GM19324 (cell line): ENCODE measurements around the gene C9orf50.
"Not testable (repeated sequence)": the region's sequence is repeated elsewhere in the genome, so short reads cannot be mapped to it uniquely, and the experiment has no call there.

Experiments
- ATAC-seq: cut with Tn5 transposase; IDR thresholded peaks from one replicate; pipeline ENCODE4 v1.9.1; 2021; ENCODE audit warnings: mild to moderate bottlenecking, moderate library complexity; ENCODE audit not compliant: unreplicated experiment, low FRiP score

Gene C9orf50

DNA sequence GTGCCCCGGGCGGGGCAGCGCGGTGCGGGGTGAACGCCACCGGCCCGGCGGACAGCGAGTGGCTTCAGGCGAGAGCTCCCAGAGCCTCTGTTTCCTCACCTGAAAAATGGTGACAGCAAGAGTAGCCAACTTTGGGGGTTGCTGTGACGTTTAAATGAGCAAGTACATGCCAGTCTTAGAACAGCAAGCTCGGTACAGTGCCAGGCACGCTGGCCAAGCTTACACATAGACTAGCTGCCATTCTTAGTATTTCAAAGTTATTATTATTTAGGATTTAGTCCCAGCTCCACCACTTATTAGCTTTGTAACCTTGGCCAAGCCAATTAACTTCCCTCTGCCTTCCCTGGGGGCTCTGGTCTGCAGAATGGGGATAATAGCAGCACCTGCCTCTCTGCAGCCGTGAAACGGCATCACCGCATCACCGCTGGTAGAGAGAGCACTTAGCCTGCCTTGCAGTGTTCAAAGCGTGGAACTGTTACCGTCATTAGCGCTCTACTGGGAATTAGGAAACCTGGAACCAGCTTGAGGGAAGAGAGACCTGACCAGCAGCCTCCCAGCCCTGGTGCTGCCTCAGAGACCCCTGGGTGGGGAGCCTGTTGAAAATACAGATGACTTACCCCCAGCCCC, at the start of gene C9orf50:
Gene C9orf50, minus strand, starts transcription at position 433 of the 627 bp plus-strand sequence. CDS start 527 bp downstream, outside the sequence.
- ATAC-seq = no peak

GRCh38 chr9:129669946-129670345, 49.0 kb upstream of the C9orf50 start:
- no peak for ATAC-seq

DNA sequence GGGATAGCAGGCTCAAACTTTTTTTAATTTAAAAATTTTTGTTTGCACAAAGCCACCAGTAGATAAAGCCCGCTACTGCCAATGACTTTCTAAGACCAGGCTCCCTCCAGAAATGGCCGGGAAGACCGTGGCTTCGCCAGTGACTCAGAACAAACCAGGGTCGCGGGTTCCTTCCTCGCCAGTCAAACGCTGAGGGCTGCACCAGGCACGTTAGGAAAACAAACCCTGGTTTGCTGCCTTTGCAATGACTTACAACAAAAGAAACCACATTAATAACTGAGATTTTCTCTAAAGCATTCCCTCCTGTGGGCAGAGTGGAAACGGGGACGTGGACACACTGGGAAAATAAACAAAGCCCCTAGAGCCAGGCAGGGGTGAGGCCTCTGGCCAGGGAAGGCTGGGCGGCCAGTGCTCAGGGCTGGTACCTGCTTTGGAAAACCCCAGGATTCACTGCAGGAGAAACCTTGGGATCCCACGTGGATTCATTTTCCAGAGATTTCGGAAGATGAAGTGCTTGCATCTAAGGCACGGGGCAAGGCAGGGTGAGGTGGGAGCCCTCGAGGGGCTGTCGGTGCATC, 48.3 kb upstream of the C9orf50 start:
- ATAC-seq = no peak

DNA sequence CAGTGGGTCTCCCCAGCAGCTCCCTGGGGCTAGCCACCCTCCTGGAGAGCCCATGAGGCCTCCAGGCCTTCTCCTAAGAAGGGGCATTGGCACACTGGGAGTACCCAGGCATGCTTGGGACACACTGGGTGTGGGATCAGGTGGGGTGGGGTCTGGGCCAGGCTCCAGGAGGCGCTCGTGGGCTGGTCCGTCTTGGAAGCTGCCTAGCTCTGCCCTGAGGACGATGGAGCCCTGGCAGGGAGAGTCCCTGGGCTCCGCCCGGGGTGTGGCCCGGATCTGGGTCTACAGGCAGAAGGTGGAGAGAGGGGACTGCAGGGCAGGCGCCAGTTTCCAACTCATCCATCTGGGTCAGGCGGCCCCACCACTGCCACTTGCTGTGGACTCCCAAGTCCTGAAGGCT, 46.9 kb upstream of the C9orf50 start:
- no peak for ATAC-seq

- ATAC-seq = no peak
These were observed 46.5 kb upstream of the C9orf50 start for GRCh38 chr9:129667378-129667777.

- ATAC-seq = no peak
These were observed 45.7 kb upstream of the C9orf50 start for GRCh38 chr9:129666575-129666974.

DNA sequence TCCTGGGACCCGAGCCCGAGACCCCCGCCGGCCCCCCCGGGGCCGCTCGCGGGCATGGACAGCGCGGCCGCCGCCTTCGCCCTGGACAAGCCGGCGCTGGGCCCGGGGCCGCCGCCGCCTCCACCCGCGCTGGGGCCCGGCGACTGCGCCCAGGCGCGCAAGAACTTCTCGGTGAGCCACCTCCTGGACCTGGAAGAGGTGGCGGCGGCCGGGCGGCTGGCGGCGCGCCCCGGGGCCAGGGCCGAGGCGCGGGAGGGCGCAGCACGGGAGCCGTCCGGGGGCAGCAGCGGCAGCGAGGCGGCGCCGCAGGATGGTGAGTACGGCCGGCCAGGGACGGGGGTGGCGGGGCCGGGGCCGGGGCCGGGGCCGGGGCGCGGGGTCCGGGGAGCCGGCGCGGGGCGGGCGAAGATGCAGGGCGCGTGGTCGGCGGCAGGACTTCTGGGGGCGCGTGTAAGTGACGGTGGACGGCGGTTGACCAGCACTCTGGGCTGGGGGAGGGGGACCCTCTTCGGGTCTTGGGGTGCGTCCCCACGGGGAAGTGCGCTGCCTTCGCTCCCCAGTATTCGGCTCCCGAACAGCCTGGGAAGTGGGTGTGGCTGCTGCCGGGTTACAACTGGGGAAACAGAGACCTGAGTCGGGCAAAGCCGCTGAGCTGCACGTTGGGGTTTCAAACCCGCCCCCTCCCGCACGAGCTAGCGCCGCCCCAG, 45.1 kb upstream of the C9orf50 start:
- no peak for ATAC-seq

DNA sequence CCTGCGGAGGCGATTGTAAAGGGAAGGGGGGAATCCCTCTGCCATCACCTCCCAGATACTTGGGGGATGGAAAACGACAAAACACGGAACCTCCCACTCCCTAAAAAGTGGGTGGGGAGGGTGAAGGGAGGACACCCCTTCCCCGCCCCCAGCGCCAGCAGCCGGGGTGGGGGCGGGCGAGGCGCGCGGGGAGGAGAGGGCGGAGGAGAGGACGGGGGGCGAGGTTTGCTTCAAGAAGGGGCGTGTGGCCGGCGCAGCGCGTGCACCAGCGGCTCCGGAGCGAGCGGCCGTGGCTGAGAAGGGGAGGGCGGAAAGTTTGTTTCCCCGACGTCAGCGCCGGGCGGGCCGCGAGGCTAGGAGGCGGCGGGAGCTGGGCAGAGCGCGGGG, 44.5 kb upstream of the C9orf50 start, which contains the start of gene PRRX2:
Gene PRRX2, plus strand, starts transcription at position 259 of the 387 bp plus-strand sequence. CDS start 221 bp downstream, outside the sequence.
- no peak for ATAC-seq

- no peak for ATAC-seq
These were observed 44.0 kb upstream of the C9orf50 start for GRCh38 chr9:129664746-129665388.

DNA sequence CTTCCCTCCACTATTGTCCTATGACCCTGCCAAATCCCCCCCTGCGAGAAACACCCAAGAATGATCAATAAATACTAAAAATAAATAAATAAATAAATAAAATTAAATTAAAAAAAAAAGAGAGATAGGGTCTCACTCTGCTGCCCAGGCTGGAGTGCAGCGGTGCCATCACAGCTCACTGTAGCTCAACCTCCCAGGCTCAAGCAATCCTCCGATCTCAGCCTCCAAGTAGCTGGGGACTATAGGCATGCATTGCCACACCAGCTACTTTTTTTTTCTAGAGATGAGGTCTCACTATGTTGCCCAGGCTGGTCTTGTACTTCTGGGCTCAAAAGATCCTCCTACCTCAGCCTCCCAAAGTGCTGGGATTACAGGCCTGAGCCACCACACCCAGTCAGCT, 41.3 kb upstream of the C9orf50 start:
- ATAC-seq = not testable (repeated sequence)

DNA sequence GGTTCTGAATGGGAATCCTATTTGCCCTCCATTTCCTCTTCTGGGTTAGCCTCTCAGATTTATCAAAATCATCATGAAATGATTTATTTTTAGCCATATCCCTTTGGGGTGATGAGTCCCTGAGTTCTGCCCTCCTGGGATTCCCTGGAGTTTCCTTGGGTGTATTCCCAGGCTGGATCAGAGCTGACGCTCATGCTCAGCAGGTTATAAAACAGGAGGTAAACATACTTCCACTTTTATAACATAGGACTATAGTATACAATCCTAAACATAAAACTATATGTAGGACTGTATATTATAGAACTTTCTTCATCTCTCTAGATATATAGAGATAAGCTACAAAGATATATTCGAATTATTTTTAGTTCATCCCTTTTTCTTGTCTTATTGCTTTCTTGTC, 40.1 kb upstream of the C9orf50 start:
- no peak for ATAC-seq

- no peak for ATAC-seq
These were observed 36.0 kb upstream of the C9orf50 start for GRCh38 chr9:129656795-129657390.

- no peak for ATAC-seq
These were observed 34.8 kb upstream of the C9orf50 start for GRCh38 chr9:129655696-129656095.

DNA sequence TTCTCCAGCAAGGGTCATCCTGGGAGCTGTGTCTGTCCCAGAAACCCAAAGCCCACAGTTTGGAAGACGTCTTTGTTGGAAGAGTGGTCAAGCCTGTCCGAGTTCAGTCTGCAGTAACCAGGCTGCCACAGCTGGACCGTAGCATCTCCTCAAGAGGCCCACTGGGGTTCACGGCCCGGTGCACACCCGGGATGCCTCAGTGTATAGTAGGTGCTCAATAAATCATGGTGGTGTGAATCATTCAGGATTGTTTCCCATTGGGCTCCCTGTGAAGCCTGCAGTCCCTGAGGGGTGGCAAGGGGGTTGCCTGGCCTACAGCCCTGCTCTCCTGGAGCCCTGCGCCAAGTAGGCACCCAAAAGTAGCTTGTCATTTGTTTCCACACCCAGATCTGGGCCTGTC, 34.3 kb upstream of the C9orf50 start:
- no peak for ATAC-seq

GRCh38 chr9:129654554-129655040, 33.7 kb upstream of the C9orf50 start:
- ATAC-seq = no peak

DNA sequence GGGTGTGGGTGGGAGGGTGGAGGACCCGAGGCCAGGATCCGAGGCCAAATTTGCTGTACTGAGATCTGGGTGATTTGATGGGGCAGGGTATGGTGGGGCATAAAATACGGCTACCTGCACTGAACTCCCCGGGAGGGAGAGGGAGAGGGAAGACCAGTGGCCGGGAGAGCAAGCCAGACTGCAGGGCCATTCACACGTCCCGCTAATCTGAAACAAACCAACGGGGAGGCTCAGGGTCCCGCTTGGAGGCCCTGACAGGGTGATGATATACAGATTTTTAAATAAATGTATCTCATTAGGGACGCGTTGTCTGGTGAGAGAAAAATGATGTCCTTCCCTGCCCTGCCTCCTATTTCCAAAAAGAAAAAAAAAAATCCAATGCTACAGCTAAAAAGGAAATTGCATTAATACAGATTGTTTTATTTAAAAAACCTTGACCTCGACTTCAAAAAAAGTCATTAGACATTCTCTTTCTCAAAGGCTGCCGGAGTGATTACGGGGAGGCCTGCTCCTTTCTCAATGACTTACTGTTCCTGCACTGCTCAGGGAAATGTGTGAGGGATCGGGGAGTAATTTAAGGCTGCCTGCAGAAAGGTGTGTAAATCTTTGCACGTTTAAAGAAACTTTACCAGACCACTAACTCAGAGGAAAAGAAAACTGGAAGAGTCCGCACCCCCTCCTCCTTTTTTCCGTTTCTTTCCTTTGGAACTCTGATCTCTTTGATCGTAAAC, 33.1 kb upstream of the C9orf50 start:
- no peak for ATAC-seq

- no peak for ATAC-seq
These were observed 29.9 kb upstream of the C9orf50 start for GRCh38 chr9:129650680-129651235.

DNA sequence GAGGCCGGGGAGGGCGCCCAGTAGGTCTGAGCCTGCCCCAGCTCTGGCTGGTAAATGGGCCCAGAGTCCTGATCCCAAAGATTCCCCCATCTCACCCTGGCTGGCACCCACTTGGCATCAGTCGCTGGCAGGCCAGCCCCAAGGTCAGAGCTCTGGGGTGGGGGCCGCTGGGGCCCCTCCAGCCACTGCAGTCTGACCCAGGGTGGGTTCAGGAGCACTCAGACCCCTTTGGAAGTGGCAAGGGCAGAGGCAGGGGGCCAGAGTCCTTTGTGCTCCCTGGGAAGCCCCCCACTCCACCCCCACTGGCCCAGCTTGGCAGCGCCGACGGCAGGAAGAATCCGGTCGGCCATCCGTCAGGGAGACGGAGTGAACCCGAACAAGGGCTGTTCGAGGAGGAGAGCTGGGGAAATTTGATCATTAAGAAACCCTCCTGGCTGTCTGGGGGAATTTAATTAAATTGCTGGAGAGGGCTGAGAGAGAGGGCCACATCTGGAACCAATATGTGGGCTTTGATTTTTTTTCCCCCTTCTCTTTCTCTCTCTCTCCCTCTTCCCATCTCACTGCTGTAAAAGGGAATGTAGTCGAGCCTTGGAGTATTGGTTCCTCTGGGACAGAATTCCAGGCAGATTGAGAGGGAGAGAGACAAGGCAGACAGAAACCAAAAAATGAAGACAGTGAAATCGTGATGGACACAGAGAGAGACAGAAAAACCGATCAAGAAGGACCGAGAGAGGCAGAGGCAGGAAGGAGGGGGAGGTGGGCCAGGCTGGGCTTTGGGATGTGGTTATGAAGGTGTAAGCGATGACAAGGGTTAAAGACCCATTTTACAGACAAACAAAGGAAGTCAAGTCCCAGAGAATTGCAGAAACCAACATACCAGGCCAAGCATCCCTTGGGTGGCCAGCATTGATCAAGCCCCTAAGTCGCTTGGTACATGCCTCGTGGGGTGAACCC, 29.1 kb upstream of the C9orf50 start:
- ATAC-seq = no peak

DNA sequence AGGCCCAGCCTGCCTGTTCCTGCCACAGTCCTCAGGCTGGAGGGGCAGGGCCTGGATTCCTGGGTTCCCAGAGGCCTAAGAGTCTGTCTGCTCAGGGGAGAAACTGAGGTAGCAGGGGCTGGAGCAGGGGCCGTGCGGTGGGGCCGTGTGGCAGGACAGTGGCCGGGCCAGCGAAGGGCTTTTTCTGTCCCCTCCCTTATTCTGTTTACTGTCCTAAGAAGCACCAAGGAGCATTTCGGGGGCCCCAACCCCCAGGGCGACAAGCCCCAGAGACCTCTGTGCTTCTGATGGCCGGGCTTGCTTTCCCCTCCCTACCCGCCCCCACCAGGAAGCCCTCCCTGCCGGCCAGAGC, 27.8 kb upstream of the C9orf50 start:
- no peak for ATAC-seq
